DND-41 (cell line): ENCODE results near the gene FHL2.

Experiments
- ATAC-seq: fragments of 200-7000 bp; cut with Tn5 transposase; 3 replicates; pipeline ENCODE4 v1.9.1; 2021; ENCODE audit warnings: low read depth; ENCODE audit not compliant: insufficient read depth
- DNase-seq: peaks from one replicate; pipeline ENCODE4 v3.0.0-alpha.2; 2020
- H2AFZ ChIP-seq: 2 replicates; pipeline ENCODE4 v1.6.0; 2012; ENCODE audit warnings: low read depth, low read length
- H3K27ac ChIP-seq: 2 replicates; pipeline ENCODE4 v1.5.1; 2012; ENCODE audit warnings: low read length, inconsistent platforms
- H3K27me3 ChIP-seq: fragments of 200-600 bp; sonication (generic); 2 replicates; pipeline ENCODE4 v1.6.0; 2012; ENCODE audit warnings: low read length, mild to moderate bottlenecking, inconsistent platforms; ENCODE audit not compliant: insufficient read depth, poor library complexity
- H3K36me3 ChIP-seq: 2 replicates; pipeline ENCODE4 v1.5.1; 2012; ENCODE audit warnings: low read length, inconsistent platforms; ENCODE audit not compliant: insufficient read depth
- H3K4me1 ChIP-seq: 2 replicates; pipeline ENCODE4 v1.5.1; 2012; ENCODE audit warnings: mild to moderate bottlenecking, low read length; ENCODE audit not compliant: insufficient read depth
- H3K4me2 ChIP-seq: 2 replicates; pipeline ENCODE4 v1.6.0; 2012; ENCODE audit warnings: mild to moderate bottlenecking, moderate library complexity, low read length, inconsistent platforms; ENCODE audit not compliant: insufficient read depth
- H3K4me3 ChIP-seq, 2 experiments: fragments of 200-600 bp in 1 of 2; shearing (Covaris generic) in 1 of 2; 2 replicates each; pipeline ENCODE4 v1.5.1; 2012 to 2016; ENCODE audit warnings: inconsistent platforms in 2 of 2, low read length in 2 of 2, mild to moderate bottlenecking in 2 of 2, low read depth in 1 of 2, moderate library complexity in 1 of 2
- H3K79me2 ChIP-seq: 2 replicates; pipeline ENCODE4 v1.6.0; 2012; ENCODE audit warnings: low read length, inconsistent platforms; ENCODE audit not compliant: insufficient read depth
- H3K9ac ChIP-seq: 2 replicates; pipeline ENCODE4 v1.6.0; 2012; ENCODE audit warnings: low read depth, mild to moderate bottlenecking, inconsistent platforms, low read length, moderate library complexity
- H3K9me3 ChIP-seq: 2 replicates; pipeline ENCODE4 v1.5.1; 2012; ENCODE audit warnings: low read length, moderate library complexity, mild to moderate bottlenecking, inconsistent platforms; ENCODE audit not compliant: insufficient read depth, severe bottlenecking
- H4K20me1 ChIP-seq: 2 replicates; pipeline ENCODE4 v1.6.0; 2012; ENCODE audit warnings: low read length; ENCODE audit not compliant: insufficient read depth
- EZH2 ChIP-seq: IDR thresholded peaks from 3 replicates; pipeline ENCODE4 v1.6.1; 2012; ENCODE audit warnings: borderline replicate concordance, low read depth, mild to moderate bottlenecking, moderate library complexity, low read length, inconsistent platforms; ENCODE audit not compliant: severe bottlenecking
- TF ChIP-seq, protein P1 (sequence below): IDR thresholded peaks from 2 replicates; pipeline ENCODE4 v1.5.1; 2012; ENCODE audit warnings: borderline replicate concordance, low read length, moderate library complexity, mild to moderate bottlenecking; ENCODE audit not compliant: poor library complexity, severe bottlenecking; ENCODE audit errors: extremely low read depth

The FHL2 gene

DNA sequence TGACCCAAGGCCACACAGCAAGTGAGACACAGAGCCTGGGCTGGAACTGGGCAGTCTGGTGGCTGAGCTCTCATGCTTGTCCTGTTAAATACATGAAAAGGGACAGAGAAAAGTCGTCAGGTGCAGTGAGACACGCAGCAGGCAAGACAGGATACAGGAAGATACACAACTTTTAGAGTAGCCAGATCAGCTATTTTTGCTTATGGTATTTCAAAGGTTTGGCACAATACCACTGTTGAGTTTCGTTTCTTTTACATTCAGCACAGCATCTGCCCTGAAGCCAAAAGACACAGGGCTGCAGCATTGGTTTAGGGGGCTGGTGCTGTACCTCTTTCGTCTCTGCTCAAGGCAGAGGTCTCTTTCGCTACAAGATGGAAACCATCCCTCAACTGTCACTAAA is 14.0 kb downstream of the FHL2 start:
- H2AFZ ChIP-seq, result no peak overlapping the region
- H4K20me1 ChIP-seq, result no peaks in the 10 kb centered on the region
- no peak overlapping the region for H3K27ac ChIP-seq
- TF ChIP-seq EZH2, result no peak
- TF ChIP-seq, protein P1, sequence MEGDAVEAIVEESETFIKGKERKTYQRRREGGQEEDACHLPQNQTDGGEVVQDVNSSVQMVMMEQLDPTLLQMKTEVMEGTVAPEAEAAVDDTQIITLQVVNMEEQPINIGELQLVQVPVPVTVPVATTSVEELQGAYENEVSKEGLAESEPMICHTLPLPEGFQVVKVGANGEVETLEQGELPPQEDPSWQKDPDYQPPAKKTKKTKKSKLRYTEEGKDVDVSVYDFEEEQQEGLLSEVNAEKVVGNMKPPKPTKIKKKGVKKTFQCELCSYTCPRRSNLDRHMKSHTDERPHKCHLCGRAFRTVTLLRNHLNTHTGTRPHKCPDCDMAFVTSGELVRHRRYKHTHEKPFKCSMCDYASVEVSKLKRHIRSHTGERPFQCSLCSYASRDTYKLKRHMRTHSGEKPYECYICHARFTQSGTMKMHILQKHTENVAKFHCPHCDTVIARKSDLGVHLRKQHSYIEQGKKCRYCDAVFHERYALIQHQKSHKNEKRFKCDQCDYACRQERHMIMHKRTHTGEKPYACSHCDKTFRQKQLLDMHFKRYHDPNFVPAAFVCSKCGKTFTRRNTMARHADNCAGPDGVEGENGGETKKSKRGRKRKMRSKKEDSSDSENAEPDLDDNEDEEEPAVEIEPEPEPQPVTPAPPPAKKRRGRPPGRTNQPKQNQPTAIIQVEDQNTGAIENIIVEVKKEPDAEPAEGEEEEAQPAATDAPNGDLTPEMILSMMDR, result no peak
- no peaks in the 10 kb centered on the region for H3K79me2 ChIP-seq
- no peaks in the 10 kb centered on the region for H3K27me3 ChIP-seq
- H3K36me3 ChIP-seq, result no peaks in the 10 kb centered on the region
- H3K9ac ChIP-seq, result no peak overlapping the region
- no peaks in the 10 kb centered on the region for H3K9me3 ChIP-seq
- no peak for ATAC-seq
- no peak for DNase-seq
- no peak overlapping the region for H3K4me2 ChIP-seq
- no peaks in the 10 kb centered on the region for H3K4me1 ChIP-seq
- H3K4me3 ChIP-seq, result no peak overlapping the region

DNA sequence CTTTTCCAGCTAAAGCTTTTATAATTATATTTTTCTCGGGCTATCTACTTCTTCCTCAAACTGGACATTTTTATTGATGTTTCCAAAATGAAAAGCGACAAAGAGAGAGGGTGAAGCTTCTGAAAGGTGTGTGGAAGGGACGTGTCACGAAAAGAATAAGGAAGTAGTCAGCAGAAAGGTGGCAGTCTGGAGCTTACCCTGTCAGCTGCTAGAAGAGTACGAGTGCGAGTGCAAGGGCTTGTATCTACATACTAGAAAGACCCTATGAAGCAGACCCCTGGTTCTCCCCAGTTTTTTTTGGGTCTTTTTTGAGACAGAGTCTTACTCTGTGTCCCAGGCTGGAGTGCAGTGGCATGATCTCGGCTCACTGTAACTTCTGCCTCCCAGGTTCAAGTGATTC is 14.6 kb downstream of the FHL2 start:
- H3K4me1 ChIP-seq, result no peaks in the 10 kb centered on the region

DNA sequence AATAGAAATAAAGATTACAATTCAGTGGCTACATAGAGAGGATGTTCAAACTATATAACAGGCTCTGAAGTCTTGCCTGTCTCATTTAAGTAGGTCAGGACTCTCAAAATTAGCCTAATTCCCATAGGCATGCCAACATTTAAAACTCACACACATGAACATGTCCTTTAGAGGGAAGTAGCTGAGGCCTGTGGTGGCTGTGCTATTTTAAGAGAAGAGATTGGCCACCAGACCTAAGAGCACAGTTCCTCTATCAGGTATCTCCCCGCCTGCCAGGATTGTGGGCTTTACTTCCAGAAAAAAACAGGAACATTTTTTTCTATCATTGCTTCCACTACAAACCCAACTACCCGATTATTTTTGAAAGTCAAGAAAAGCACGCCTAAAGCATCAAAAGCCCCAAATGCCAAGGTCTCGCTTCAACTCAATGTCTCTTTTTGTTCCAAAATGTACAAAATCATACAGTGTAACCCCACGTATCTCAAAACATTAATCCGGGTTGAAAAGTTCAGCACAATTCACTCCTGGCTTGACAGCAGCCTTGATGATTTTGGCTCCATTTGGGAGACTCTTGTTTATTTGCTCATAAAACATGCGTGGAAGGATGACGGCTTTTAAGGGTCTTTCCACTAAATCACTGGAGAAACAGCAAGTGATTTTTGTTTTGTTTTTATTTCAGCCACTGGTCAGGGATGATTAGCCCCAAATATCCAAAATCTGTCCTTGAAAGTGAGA is 15.3 kb downstream of the FHL2 start:
- Histone ChIP-seq H3K4me1 (no peaks in the 10 kb centered on the region), H3K27me3 (no peaks in the 10 kb centered on the region), H3K4me3 (no peak overlapping the region), H2AFZ (no peak overlapping the region), H3K9me3 (no peaks in the 10 kb centered on the region), H3K4me2 (no peak overlapping the region), H3K9ac (no peak overlapping the region), H3K79me2 (no peaks in the 10 kb centered on the region), H4K20me1 (no peaks in the 10 kb centered on the region), H3K27ac (no peak overlapping the region), H3K36me3 (no peaks in the 10 kb centered on the region)
- TF ChIP-seq, protein P1, result no peak
- no peak for TF ChIP-seq EZH2
- ATAC-seq, result no peak
- no peak for DNase-seq

More for the DNA sequence above, 14.6 kb downstream of the FHL2 start:
- no peak for DNase-seq
- Histone ChIP-seq H3K27ac (no peak overlapping the region), H3K4me2 (no peak overlapping the region), H2AFZ (no peak overlapping the region), H3K27me3 (no peaks in the 10 kb centered on the region), H4K20me1 (no peaks in the 10 kb centered on the region), H3K79me2 (no peaks in the 10 kb centered on the region), H3K9ac (no peak overlapping the region), H3K4me3 (no peak overlapping the region), H3K9me3 (no peaks in the 10 kb centered on the region), H3K36me3 (no peaks in the 10 kb centered on the region)
- TF ChIP-seq, protein P1, result no peak
- no peak for TF ChIP-seq EZH2
- ATAC-seq, result no peak
